Measurements from ENCODE around the gene TMEM255A.

TMEM255A gene

DNA sequence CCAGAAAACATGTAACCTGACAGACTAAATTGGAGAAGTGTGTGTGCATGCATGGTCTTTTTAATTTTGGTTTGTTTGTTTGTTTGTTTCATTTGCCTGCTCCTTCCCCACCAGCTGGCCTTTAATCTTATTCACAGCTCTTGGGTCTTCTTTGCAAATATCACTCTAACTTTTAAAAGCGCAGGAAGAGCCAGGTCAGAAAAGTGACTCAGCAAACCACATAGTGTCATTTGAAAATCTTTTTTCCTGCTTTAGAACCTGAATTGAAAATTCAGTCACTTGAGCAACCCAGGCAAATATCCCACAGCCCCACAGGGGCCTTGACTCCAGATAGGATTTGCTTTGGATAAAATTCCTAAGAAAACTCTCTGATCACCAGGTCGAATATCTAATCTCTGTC is 4.6 kb downstream of the TMEM255A start:
- DNase-seq = no peak

- DNase-seq = no peak
Observed at GRCh38 chrX:120305531-120306141, 5.6 kb downstream of the TMEM255A start.

DNA sequence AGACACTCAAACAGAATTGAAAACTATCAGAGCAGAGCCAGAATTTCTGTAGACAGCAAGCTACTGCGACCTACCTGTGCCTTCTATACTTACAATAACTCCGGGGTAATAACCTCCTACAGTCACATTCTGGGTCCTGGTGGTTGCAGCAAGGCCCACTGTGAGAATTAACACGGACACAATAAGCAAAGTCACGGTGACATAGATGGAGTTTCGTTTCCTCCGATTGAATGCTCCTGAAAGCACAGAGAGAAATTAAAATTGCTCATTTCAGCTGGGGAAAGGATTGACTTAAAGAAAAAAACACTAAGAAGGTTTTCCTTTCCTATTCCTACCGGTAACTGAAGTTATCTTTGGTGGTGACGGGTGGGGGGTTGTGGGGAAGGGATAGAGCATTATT is 7.0 kb downstream of the TMEM255A start:
- no peak for DNase-seq

DNA sequence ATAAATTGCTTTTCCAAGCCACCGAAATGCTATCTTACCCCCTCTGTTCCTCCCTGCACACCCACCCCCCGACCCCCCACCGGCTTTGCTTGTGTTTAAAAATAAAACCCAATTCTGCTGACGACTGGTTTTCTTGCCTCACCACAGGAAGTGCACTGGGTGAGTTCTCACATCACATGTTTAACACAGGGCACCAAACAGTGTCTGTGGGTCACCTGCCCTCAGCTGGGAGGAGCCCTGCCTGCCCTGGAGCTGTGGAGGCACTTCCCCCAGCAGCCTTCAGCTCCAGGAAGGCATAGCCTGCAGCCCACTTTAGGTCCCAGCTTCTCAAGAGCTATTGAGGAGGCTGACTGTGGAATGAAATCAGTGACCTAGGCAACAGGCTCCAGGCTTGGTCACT is 8.8 kb downstream of the TMEM255A start:
- no peak for DNase-seq

DNA sequence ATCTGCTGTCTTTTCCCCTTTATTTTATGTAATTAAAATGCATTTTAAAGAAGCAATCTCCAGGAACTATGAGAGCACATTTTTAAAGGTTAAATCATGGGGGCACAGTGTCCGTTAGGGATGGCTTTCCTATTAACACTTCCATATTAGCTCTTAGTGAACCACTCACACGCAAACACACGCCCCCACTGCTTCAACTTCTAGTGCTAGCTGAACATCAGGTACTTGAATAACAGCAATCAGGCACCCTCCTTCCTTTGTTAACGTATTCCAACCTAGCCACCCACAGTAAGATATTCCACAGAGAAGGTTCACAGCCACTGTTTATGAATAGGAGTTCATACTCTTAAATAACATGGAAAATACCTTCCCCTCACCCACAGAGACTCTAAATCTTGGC is 9.3 kb downstream of the TMEM255A start:
- DNase-seq = no peak

DNA sequence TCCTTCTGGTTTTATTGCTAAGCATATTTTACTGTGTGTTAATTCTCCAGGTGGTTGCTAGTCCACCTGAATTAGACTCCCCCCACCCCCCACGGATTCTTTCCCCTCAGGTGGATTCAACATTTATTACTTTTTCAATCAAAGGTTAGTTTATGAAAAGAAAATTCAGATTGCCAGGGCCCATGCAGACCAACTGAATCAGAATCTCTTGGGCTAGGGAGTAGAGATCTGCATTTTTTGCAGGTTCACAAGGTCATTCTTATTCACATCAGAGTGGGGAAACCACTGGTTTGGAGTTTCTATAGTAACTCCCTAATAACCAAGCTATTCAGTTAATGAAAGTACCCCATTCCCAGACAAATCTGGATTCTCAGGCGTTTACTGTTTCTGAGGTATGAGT is 9.8 kb downstream of the TMEM255A start:
- DNase-seq = no peak

DNA sequence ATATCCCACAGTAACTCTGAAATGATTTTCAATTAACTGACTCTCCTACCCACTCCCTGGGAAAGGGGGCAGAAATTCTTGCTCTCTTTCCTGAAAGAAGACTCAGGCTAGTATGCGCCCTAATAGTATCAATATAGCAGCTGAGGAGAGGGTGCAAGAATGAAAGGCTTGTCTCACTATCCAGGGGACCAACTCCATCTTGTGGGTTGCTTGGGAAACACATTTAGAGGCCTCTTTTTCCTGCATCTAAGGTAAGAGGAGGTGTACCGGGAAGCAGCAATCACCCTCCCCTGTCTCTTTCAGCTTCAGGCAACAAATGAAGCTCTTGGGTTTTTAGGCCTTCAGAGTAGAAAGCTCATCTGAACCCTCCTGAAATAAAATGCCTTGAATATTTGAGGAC is 11.3 kb downstream of the TMEM255A start:
- DNase-seq = no peak

- no peak for DNase-seq
Observed at GRCh38 chrX:120297923-120298322, 13.3 kb downstream of the TMEM255A start.

DNA sequence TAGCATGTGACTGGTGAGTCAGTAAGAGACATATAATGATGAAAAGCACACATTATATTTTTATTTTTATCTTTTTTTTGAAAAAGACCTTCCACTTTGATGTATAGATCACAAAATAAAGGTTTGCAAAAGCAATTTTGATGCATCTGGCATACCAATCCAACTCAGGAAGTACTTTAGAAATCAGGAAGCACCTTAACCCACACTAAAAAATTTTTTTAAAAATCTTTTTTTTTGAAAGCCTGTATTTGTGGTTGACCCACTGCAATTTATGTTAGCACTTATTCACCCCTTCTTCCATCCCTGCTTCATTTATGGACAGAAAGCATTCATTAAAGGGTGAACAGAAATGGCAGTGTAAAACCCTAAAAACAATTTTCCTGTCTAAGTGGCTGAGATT is 16.6 kb downstream of the TMEM255A start:
- no peak for DNase-seq

GRCh38 chrX:120293015-120293414 is 18.2 kb downstream of the TMEM255A start:
- no peak for DNase-seq

- no peak for DNase-seq
Observed at GRCh38 chrX:120291211-120291610, 20.1 kb downstream of the TMEM255A start.

GRCh38 chrX:120290107-120290506 is 21.2 kb downstream of the TMEM255A start:
- DNase-seq = no peak

- no peak for DNase-seq
Observed at GRCh38 chrX:120287513-120288112, 23.6 kb downstream of the TMEM255A start.

GRCh38 chrX:120286733-120287512 is 24.3 kb downstream of the TMEM255A start:
- DNase-seq = no peak

- DNase-seq = no peak
Observed at GRCh38 chrX:120282697-120283096, 28.6 kb downstream of the TMEM255A start.

DNA sequence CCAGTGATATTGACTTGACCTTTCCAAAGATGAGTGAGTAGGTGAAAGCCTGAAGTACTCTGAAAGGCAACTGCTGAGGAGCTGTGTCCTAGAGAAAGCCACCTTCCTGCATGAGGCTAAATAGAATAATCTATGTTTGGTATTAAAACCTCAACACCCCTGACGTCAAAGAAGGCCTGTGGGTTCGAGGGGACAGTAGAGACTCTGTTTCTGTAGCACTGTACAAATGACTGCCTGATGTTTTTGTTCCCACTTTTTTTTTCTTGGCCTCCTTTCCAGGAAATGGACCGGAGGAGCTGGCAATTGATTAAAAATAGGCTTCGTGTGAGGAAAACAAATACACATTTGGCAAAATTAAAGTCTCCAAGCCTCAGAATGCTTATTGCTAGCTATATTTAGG is 29.5 kb downstream of the TMEM255A start:
- no peak for DNase-seq

GRCh38 chrX:120281021-120281624 is 30.1 kb downstream of the TMEM255A start:
- no peak for DNase-seq

DNA sequence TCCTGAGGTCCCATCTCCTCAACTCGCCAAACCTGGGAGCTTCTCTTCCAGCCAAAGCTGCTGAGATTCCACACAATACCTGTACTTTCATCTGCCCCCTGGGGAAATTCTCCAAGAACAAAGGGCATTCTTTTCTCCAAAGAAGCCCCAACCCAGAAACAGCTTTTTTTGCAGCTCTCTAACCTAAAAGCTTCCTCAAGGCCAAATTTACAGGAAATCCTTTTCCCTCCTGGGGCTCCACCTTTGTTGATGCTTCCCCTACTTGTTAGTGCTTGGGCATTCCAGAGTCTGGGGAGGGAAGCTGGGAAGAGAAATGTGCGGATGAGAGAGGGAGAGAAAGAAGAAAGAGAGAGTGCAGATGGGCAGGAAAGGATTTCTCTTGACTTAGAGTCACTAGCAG is 36.3 kb downstream of the TMEM255A start:
- DNase-seq = no peak

GRCh38 chrX:120274145-120274544 is 37.1 kb downstream of the TMEM255A start:
- DNase-seq = no peak

DNA sequence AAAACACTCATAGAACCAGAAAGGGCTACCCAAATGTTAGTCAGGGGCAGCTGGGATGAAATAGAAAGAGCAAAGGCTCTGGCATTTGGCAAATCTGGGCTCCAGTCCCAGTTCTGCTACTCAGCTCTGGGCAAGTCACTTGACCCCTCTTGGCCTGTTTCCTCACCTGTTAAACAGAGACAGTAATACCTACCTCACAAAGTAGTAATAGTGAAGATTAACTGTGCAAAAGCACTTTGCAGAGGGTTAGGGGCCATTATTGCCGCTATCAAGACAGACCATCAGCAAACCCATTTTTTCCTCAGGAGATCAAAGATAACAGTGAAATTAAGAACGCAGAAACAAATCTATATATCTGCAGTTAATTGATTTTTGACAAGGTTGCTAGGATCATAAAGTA is 40.0 kb downstream of the TMEM255A start:
- no peak for DNase-seq

- DNase-seq = no peak
Observed at GRCh38 chrX:120270567-120270966, 40.7 kb downstream of the TMEM255A start.

GRCh38 chrX:120269373-120270035 is 41.8 kb downstream of the TMEM255A start:
- no peak for DNase-seq

- DNase-seq = no peak
Observed at GRCh38 chrX:120264341-120264740, 46.9 kb downstream of the TMEM255A start.

Data from cerebellar nuclear complex (tissue), 1 donor.